ENCODE measurements around the gene TCERG1L.

GRCh38 chr10:131245475-131246059 lies 66.0 kb downstream of the TCERG1L start:
- TF ChIP-seq CTCF (IDR thresholded peaks at IDR 0.05) (no peak), POLR2A (IDR thresholded peaks at IDR 0.05) (no peak)
